GM12875 (cell line): ENCODE results near the gene GPATCH2L.

Experiments used
- H3K4me3 ChIP-seq: one replicate; pipeline ENCODE4 v1.5.1; 2011; ENCODE audit warnings: low read depth, low read length, control low read depth
- TF ChIP-seq, protein P1 (sequence below): IDR thresholded peaks from 2 replicates; pipeline ENCODE4 v1.5.1; 2011; ENCODE audit warnings: low read depth, mild to moderate bottlenecking, control low read depth, inconsistent platforms, low read length, moderate library complexity, borderline replicate concordance; ENCODE audit not compliant: insufficient read depth

Gene GPATCH2L

DNA sequence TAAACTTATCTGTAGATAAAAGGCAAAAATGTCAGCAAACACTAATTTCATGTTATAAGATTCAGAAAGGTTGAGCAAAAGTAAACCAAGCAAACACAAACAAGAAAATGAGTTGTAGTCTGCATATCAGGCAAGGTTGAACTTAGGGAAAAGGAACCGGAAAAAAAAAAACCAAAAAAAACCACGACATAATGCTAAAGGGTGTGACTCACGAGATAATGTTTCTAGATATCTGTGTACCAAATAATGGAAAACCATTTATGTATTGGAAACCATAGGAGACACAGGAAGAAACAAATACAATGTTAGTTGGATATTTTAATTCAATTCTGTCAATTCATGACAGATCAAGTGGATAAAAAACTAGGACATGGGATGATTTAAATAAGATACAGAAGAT is 60.5 kb downstream of the GPATCH2L start:
- TF ChIP-seq, protein P1, sequence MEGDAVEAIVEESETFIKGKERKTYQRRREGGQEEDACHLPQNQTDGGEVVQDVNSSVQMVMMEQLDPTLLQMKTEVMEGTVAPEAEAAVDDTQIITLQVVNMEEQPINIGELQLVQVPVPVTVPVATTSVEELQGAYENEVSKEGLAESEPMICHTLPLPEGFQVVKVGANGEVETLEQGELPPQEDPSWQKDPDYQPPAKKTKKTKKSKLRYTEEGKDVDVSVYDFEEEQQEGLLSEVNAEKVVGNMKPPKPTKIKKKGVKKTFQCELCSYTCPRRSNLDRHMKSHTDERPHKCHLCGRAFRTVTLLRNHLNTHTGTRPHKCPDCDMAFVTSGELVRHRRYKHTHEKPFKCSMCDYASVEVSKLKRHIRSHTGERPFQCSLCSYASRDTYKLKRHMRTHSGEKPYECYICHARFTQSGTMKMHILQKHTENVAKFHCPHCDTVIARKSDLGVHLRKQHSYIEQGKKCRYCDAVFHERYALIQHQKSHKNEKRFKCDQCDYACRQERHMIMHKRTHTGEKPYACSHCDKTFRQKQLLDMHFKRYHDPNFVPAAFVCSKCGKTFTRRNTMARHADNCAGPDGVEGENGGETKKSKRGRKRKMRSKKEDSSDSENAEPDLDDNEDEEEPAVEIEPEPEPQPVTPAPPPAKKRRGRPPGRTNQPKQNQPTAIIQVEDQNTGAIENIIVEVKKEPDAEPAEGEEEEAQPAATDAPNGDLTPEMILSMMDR: no peak
- no peak overlapping the region for H3K4me3 ChIP-seq

DNA sequence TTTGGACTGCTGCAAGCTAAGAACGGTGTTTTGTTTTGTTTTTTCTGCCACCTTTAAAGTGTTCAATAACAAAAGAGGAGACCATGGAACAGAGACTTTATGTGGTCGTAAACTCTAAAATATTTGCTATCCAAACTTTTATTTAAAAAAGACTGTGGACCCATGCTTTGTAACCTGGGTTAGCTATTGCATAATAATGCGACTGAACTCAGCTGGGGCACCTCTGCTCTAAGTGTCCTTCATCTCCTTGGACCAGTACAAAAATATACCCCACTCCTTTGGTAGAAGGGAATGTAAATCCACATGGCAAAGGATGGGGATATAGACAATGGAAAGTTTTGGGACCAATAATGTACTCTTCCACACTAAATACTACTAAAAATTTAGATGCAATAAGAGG is 65.5 kb downstream of the GPATCH2L start:
- TF ChIP-seq, protein P1: no peak
- no peak overlapping the region for H3K4me3 ChIP-seq

DNA sequence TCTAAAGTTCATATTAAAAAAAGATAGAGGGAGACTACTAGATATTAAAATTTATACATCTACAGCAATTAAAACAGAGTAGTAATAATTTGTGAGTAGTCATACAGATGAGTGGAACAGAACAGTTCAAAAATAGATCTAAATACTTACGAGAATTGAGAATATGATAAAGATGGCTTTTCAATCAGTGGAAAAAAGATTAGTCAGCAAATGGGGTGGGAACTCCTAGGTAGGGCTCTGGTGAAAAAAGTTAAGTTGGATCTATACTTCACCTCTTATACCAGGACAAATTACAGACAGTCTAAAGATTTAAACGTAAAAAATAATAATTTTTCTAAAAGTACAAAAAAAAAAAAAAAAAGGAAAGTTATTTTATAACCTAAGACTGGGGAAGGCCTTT is 66.9 kb downstream of the GPATCH2L start:
- TF ChIP-seq, protein P1: no peak
- no peak overlapping the region for H3K4me3 ChIP-seq

DNA sequence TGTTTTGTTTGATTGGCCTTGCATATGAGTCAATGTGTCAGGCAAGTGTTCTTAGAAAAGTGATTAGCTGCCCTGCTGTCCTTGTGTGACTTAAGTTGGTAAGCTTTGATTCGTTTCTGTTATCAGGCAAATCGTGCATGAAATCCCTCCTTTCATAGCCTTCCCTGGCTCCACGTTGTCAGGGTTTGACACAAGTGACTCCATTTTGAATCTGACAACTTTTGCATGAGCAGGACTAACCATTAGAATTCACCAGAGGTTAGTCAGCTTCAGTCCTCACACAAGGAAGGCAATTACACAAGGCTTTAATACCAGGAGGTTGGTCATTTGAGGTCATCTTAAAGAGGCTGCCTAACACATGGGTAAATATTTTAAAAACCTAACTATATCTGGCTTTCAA is 68.2 kb downstream of the GPATCH2L start:
- no peak overlapping the region for H3K4me3 ChIP-seq
- TF ChIP-seq, protein P1: no peak

DNA sequence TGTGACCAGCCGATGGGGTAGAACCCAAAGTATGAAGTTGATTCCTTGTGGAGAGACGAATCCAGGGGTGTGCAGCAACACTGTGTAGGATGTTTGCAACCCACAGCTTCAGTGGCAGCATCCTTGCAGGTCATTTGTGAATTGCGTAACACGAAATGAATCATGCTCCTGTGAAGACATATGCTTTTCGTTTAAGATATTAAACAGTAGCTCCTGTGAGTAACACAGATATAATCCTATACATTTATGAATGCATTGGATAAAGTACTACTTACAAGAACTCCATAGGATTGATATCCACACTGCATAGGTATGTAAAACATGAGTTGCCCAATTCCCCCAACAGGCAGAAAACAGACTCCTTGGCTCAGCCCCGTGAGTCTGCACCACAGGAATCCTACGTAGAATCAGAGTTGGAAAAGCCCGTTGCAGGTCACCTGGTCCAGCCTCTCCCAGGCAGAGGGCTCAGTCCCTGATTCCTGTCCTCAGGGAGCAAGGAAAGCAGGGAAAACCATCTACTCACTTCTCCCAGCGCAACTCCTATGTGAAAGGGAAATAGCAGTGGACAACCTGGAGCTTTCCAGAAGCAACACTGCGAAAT is 75.8 kb downstream of the GPATCH2L start:
- no peak overlapping the region for H3K4me3 ChIP-seq
- TF ChIP-seq, protein P1: no peak

DNA sequence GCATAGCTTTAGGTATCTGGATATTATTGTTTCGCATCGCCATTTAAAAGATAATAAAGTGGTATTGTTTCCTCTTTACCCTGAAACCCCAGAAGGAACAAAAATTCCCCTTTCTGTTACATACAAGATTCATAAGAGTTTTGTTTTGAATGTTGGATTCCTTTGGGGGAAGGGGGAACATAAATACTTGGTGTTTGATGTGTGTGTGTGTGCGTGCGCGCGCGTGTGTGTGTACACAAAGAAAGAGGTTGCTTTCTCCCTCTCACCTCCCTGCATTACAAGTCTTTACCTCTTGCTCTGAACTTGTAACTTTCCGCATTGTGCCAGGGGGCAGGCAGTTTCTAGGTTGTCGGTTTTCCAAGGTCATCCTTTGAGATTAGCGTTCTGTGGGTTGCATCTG is 76.4 kb downstream of the GPATCH2L start:
- TF ChIP-seq, protein P1: no peak
- H3K4me3 ChIP-seq: no peak overlapping the region

DNA sequence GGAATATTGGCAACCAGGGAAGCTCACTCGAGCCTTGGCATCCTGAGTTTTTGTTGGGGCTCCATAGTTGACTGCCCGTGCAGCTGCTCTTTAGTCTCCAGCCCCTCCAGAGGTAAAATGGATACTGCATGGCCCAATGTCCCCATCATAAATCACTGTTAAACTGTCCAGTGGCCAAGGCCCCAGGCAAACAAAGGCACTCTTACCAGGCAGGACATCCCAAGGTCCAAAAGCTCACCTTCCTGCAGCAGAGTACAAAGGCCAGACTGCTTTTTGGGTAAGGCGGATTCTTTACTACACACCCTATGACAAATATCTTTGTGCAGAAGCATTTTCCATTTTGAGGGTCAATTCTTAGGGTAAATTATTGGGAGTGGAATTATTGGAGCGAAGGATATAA is 81.1 kb downstream of the GPATCH2L start:
- no peak overlapping the region for H3K4me3 ChIP-seq
- TF ChIP-seq, protein P1: no peak
